H1 (cell line): ENCODE measurements around the gene MTARC1. TPM values are rescaled to one million over a fixed set of nuclear protein-coding genes. Genes with fewer than 3 reads are reported as not detected.

ENCODE experiments used
- CTCF ChIA-PET: fragments of 300-600 bp; sonication (Branson Sonifier 250); formaldehyde crosslinking; loops from one replicate; lab custom pipeline; 2021; ENCODE audit not compliant: partially characterized antibody; lab: Charles Lee
- POLR2A ChIA-PET: fragments of 300-600 bp; sonication (Branson Sonifier 250); formaldehyde crosslinking; loops from one replicate; lab custom pipeline; 2021; ENCODE audit warnings: inconsistent platforms; ENCODE audit not compliant: partially characterized antibody; lab: Charles Lee
- DNase-seq, 2 experiments: peaks; one replicate each; pipeline versions ENCODE4 v3.0.0 to v3.0.0-alpha.2; 2010 to 2022; ENCODE audit warnings: low spot score in 2 of 2, low read depth in 1 of 2, mixed read lengths in 1 of 2
- FAIRE-seq: peaks from 2 replicates; lab custom pipeline; 2011; peaks lifted over from hg19 to GRCh38; lab: Jason Lieb, UNC
- H2AFZ ChIP-seq: 2 replicates; pipeline ENCODE4 v1.8.1; 2012; ENCODE audit warnings: low read length, inconsistent platforms
- H2AK5ac ChIP-seq: 2 replicates; pipeline ENCODE4 v1.6.1; 2013; ENCODE audit warnings: low read depth, low read length
- H2BK120ac ChIP-seq: replicated peaks from 2 replicates; pipeline ENCODE3; 2013; ENCODE audit warnings: low read depth, low read length, inconsistent platforms
- H2BK12ac ChIP-seq: 2 replicates; pipeline ENCODE4 v1.6.1; 2013; ENCODE audit warnings: low read depth, low read length
- H2BK15ac ChIP-seq: 2 replicates; pipeline ENCODE4 v1.6.1; 2013; ENCODE audit warnings: low read length
- H2BK20ac ChIP-seq: 2 replicates; pipeline ENCODE4 v1.6.1; 2013; ENCODE audit warnings: low read length
- H2BK5ac ChIP-seq: 2 replicates; pipeline ENCODE4 v1.6.1; 2013; ENCODE audit warnings: low read depth, low read length
- H3K14ac ChIP-seq: 2 replicates; pipeline ENCODE4 v1.6.1; 2013; ENCODE audit warnings: inconsistent platforms; ENCODE audit not compliant: insufficient read length
- H3K18ac ChIP-seq: 2 replicates; pipeline ENCODE4 v1.6.1; 2013; ENCODE audit warnings: low read length; ENCODE audit errors: extremely low read depth
- H3K23ac ChIP-seq: 2 replicates; pipeline ENCODE4 v1.6.1; 2013; ENCODE audit warnings: inconsistent platforms; ENCODE audit not compliant: insufficient read length
- H3K23me2 ChIP-seq: 2 replicates; pipeline ENCODE4 v1.6.1; 2013; ENCODE audit warnings: low read depth, low read length
- H3K27ac ChIP-seq: 2 replicates; pipeline ENCODE4 v1.6.1; 2011; ENCODE audit warnings: low read depth, low read length, inconsistent platforms
- H3K27me3 ChIP-seq, 4 experiments: replicated peaks in 1 of 4; 1 replicate in 1 of 4; 2 replicates in 3 of 4; pipeline versions ENCODE4 v1.6.1 to v1.8.1; 2011 to 2013; ENCODE audit warnings: low read length in 3 of 4, mild to moderate bottlenecking in 3 of 4, inconsistent platforms in 2 of 4, mixed read lengths in 2 of 4, moderate library complexity in 1 of 4; ENCODE audit not compliant: control insufficient read depth in 3 of 4, insufficient read depth in 3 of 4; ENCODE audit errors: extremely low read depth in 1 of 4
- H3K36me3 ChIP-seq, 4 experiments: 2 replicates each; pipeline versions ENCODE4 v1.6.1 to v1.8.1; 2011 to 2013; ENCODE audit warnings: mild to moderate bottlenecking in 4 of 4, low read length in 3 of 4, moderate library complexity in 2 of 4, control low read depth in 1 of 4, inconsistent platforms in 1 of 4; ENCODE audit not compliant: insufficient read depth in 4 of 4, control insufficient read depth in 2 of 4
- H3K4ac ChIP-seq: replicated peaks from 2 replicates; pipeline ENCODE3; 2013; ENCODE audit warnings: low read length, low read depth, mixed read lengths, inconsistent platforms; ENCODE audit not compliant: insufficient read length
- H3K4me1 ChIP-seq, 4 experiments: replicated peaks in 1 of 4; 1 replicate in 1 of 4; 2 replicates in 3 of 4; pipeline versions ENCODE4 v1.6.1 to v1.8.1; 2011 to 2013; ENCODE audit warnings: low read length in 3 of 4, inconsistent platforms in 2 of 4, mixed read lengths in 1 of 4; ENCODE audit not compliant: insufficient read depth in 4 of 4, control insufficient read depth in 3 of 4
- H3K4me2 ChIP-seq, 2 experiments: 2 replicates each; pipeline versions ENCODE4 v1.6.1 to v1.8.1; 2011 to 2013; ENCODE audit warnings: low read depth in 2 of 2, low read length in 2 of 2, control low read depth in 1 of 2, inconsistent platforms in 1 of 2, mild to moderate bottlenecking in 1 of 2; ENCODE audit not compliant: insufficient read depth in 1 of 2
- H3K4me3 ChIP-seq, 4 experiments: fragments of 200-600, 300-600 bp in 1 of 4; sonication (generic), shearing (Covaris generic), sonication (Bioruptor Twin) in 1 of 4; 2 replicates each; pipeline versions ENCODE4 v1.5.1 to v1.8.1; 2011 to 2016; ENCODE audit warnings: low read length in 4 of 4, low read depth in 3 of 4, control low read depth in 2 of 4, inconsistent platforms in 2 of 4, mild to moderate bottlenecking in 2 of 4, mixed read lengths in 1 of 4, moderate library complexity in 1 of 4; ENCODE audit not compliant: insufficient read depth in 2 of 4; ENCODE audit errors: extremely low read depth in 1 of 4
- H3K56ac ChIP-seq: replicated peaks from 2 replicates; pipeline ENCODE3; 2013; ENCODE audit warnings: low read depth, mild to moderate bottlenecking, mixed read lengths, low read length, inconsistent platforms; ENCODE audit not compliant: insufficient read length
- H3K79me1 ChIP-seq: 2 replicates; pipeline ENCODE4 v1.6.1; 2013; ENCODE audit warnings: low read depth, low read length, control low read depth
- H3K79me2 ChIP-seq, 2 experiments: 2 replicates each; pipeline versions ENCODE4 v1.6.1 to v1.8.1; 2012 to 2013; ENCODE audit warnings: low read length in 2 of 2, mild to moderate bottlenecking in 2 of 2, inconsistent platforms in 1 of 2; ENCODE audit not compliant: insufficient read depth in 2 of 2, control insufficient read depth in 1 of 2
- H3K9ac ChIP-seq, 4 experiments: replicated peaks in 1 of 4; 1 replicate in 1 of 4; 2 replicates in 3 of 4; pipeline versions ENCODE4 v1.6.1 to v1.8.1; 2011 to 2013; ENCODE audit warnings: low read depth in 3 of 4, low read length in 3 of 4, control low read depth in 2 of 4, mild to moderate bottlenecking in 2 of 4, moderate library complexity in 2 of 4, inconsistent platforms in 1 of 4; ENCODE audit errors: extremely low read depth in 1 of 4
- H3K9me3 ChIP-seq, 2 experiments: 2 replicates each; pipeline versions ENCODE4 v1.6.1 to v1.8.1; 2012 to 2013; ENCODE audit warnings: mild to moderate bottlenecking in 2 of 2, moderate library complexity in 2 of 2, control low read depth in 1 of 2, inconsistent platforms in 1 of 2, low read depth in 1 of 2, low read length in 1 of 2, mixed read lengths in 1 of 2; ENCODE audit not compliant: insufficient read depth in 2 of 2
- H4K20me1 ChIP-seq, 2 experiments: replicated peaks in 1 of 2; 2 replicates each; pipeline versions ENCODE3 to v1.8.1; 2011 to 2013; ENCODE audit warnings: inconsistent platforms in 2 of 2, low read length in 2 of 2, mild to moderate bottlenecking in 1 of 2; ENCODE audit not compliant: insufficient read depth in 2 of 2, control insufficient read depth in 1 of 2
- H4K5ac ChIP-seq: 2 replicates; pipeline ENCODE4 v1.6.1; 2013; ENCODE audit warnings: low read length, low read depth, mixed read lengths, inconsistent platforms; ENCODE audit not compliant: insufficient read length
- H4K8ac ChIP-seq: 2 replicates; pipeline ENCODE4 v1.8.0; 2013; ENCODE audit warnings: mild to moderate bottlenecking, moderate library complexity, low read length, inconsistent platforms; ENCODE audit not compliant: insufficient read depth; ENCODE audit errors: extremely low read depth
- H4K91ac ChIP-seq: replicated peaks from 2 replicates; pipeline ENCODE3; 2013; ENCODE audit warnings: low read length, mixed read lengths, inconsistent platforms; ENCODE audit not compliant: insufficient read length
- ATF3 ChIP-seq: IDR thresholded peaks from 2 replicates; pipeline ENCODE4 v1.6.1; 2011; ENCODE audit warnings: low read depth, mild to moderate bottlenecking, low read length; ENCODE audit not compliant: insufficient read depth
- HDAC6 ChIP-seq: IDR thresholded peaks from one replicate; pipeline ENCODE4 v1.7.1; 2012; ENCODE audit warnings: low read depth, mild to moderate bottlenecking, inconsistent platforms, low read length, moderate library complexity
- JUN ChIP-seq: IDR thresholded peaks from 2 replicates; pipeline ENCODE4 v1.6.1; 2011; ENCODE audit warnings: low read depth, mild to moderate bottlenecking, improper control_type of control experiment, low read length
- KDM4A ChIP-seq: IDR thresholded peaks from one replicate; pipeline ENCODE4 v1.7.1; 2012; ENCODE audit warnings: low read depth, mild to moderate bottlenecking, moderate library complexity, low read length, inconsistent platforms; ENCODE audit not compliant: severe bottlenecking
- KDM5A ChIP-seq: fragments of 200-600 bp; IDR thresholded peaks from 2 replicates; pipeline ENCODE4 v1.7.1; 2012; ENCODE audit warnings: mild to moderate bottlenecking, low read length, inconsistent platforms, mixed read lengths
- POLR2A ChIP-seq, 2 experiments: IDR thresholded peaks; 1 replicate in 1 of 2; 2 replicates in 1 of 2; pipeline ENCODE4 v1.6.1; 2011; ENCODE audit warnings: low read depth in 2 of 2, low read length in 2 of 2, mild to moderate bottlenecking in 2 of 2; ENCODE audit errors: control extremely low read depth in 1 of 2
- RXRA ChIP-seq: IDR thresholded peaks from 2 replicates; pipeline ENCODE4 v1.6.1; 2011; ENCODE audit warnings: low read depth, mild to moderate bottlenecking, low read length, moderate library complexity; ENCODE audit not compliant: insufficient read depth
- WGBS, 2 experiments: shearing (Covaris generic) in 1 of 2; methylation state at CpG; one replicate each; pipeline versions ENCODE4 v1.1.6 to v1.1.7; 2013 to 2015; ENCODE audit warnings: low lambda C conversion rate in 2 of 2, mixed read lengths in 2 of 2, inconsistent platforms in 1 of 2, low coverage in 1 of 2, missing lambda C conversion rate in 1 of 2; ENCODE audit not compliant: insufficient replicate concordance in 2 of 2, insufficient coverage in 1 of 2, insufficient read length in 1 of 2; ENCODE audit errors: extremely low coverage in 1 of 2, missing lambda C conversion rate in 1 of 2; 5-methylcytosine and 5-hydroxymethylcytosine counted together
- polyA plus RNA-seq, 7 experiments: library from polyadenylated mRNA; depleted of rRNA in 3 of 7; stranded (reverse) in 5 of 7; unstranded in 2 of 7; fragments of >200 nt in 5 of 7; fragments of 200-250 nt in 2 of 7; gene quantifications; 1 replicate in 5 of 7; 2 replicates in 1 of 7; 4 replicates in 1 of 7; pipeline versions ENCODE4 v1.2.1 to v1.2.3, GENCODE V29; 2011 to 2013; ENCODE audit warnings: missing spikeins in 2 of 7, mixed read lengths in 2 of 7
- total RNA-seq: library from RNA; stranded (reverse); fragmentation: NEBNext Ultra II Directional; extraction: Animal tissue kit (Norgen Biotek cat#: 25700); gene quantifications from 2 replicates; pipeline ENCODE4 v1.2.1, GENCODE V29; 2021

Gene MTARC1
- total and polyA plus RNA-seq, 2 of the 8 experiments (the other 6 are each of a cell fraction or from before 2014, with no cell fraction given), result 17.2 to 46.2 TPM

- H2BK12ac ChIP-seq, result no peak overlapping the region
- H3K79me1 ChIP-seq, result no peaks in the 10 kb centered on the region
- peaks cover 0 to 3% (median 0%) of the 10 kb centered on the region in 4 experiments; a peak in 1 of 7 replicates for H3K4me1 ChIP-seq
- no peak overlapping the region for H4K91ac ChIP-seq
- no peak overlapping the region for H3K9ac ChIP-seq
- DNase-seq (no peak), FAIRE-seq (no peak)
- no peak overlapping the region for H2BK20ac ChIP-seq
- H3K18ac ChIP-seq, result no peak overlapping the region
- H3K14ac ChIP-seq, result no peak overlapping the region
- no peak overlapping the region for H3K27ac ChIP-seq
- POLR2A ChIA-PET, result interaction anchor here (0.7 to 1.3 kb wide), 2 partner anchors 9 to 44 kb away, joined by 3 to 4 read pairs; partner anchors contain the start of gene MTARC1
- H2BK5ac ChIP-seq, result no peak overlapping the region
- no peak overlapping the region for H4K5ac ChIP-seq
- 97% methylated on average over 3 of the region's 3 CpGs; no CpG with 5 or more reads in 1 of the 2 experiments for WGBS, 2 experiments
- H2BK15ac ChIP-seq, result no peak overlapping the region
- no peak overlapping the region for H3K56ac ChIP-seq
- H3K9me3 ChIP-seq, result no peaks in the 10 kb centered on the region
- H3K4me2 ChIP-seq, result no peak overlapping the region
- no peaks in the 10 kb centered on the region for H3K79me2 ChIP-seq
- no peak overlapping the region for H3K4me3 ChIP-seq
- no peak overlapping the region for H4K8ac ChIP-seq
- peaks cover under 1% of the 10 kb centered on the region; the same call in 1 of the 2 replicates for H3K23me2 ChIP-seq
- peaks cover 0 to 16% (median 5%) of the 10 kb centered on the region in 4 experiments; a peak in 5 of 7 replicates for H3K27me3 ChIP-seq
- H2AK5ac ChIP-seq, result no peak overlapping the region
- no peak overlapping the region for H3K4ac ChIP-seq
- no peaks in the 10 kb centered on the region for H4K20me1 ChIP-seq
- H2BK120ac ChIP-seq, result no peak overlapping the region
- no peak overlapping the region for H2AFZ ChIP-seq
- no peaks in the 10 kb centered on the region for H3K36me3 ChIP-seq
- CTCF ChIA-PET, result interaction anchor here (1.1 to 2.5 kb wide), 5 partner anchors 9 to 61 kb away, joined by 3 to 9 read pairs (median 7); no protein-coding TSS in a partner anchor
- no peak overlapping the region for H3K23ac ChIP-seq
- TF ChIP-seq RXRA, result no peak
- no peak for TF ChIP-seq KDM4A
- TF ChIP-seq HDAC6, result no peak
- TF ChIP-seq KDM5A, result no peak
- TF ChIP-seq JUN, result no peak
- no peak for TF ChIP-seq POLR2A (IDR thresholded peaks at IDR 0.05; ENCODE audit: control extremely low read depth in 1 of 2, low read depth in 2 of 2, low read length in 2 of 2)
- no peak for TF ChIP-seq ATF3
Observed at GRCh38 chr1:220742520-220742919, 44.2 kb upstream of the MTARC1 start.
